Lower leg skin (tissue), 3 donors: ENCODE results near the gene MRAP2.

Source experiments
- CTCF ChIP-seq, 3 donors: fragments of 450-650 bp; IDR thresholded peaks; one replicate each; pipeline ENCODE4 v1.5.1; 2016; ENCODE audit warnings: antibody characterized with exemption in 3 of 3, mild to moderate bottlenecking in 3 of 3, moderate library complexity in 2 of 3
- POLR2A ChIP-seq, 2 donors: fragments of 450-650 bp; IDR thresholded peaks; one replicate each; pipeline ENCODE4 v1.6.1; 2016 to 2017; ENCODE audit warnings: antibody characterized with exemption in 2 of 2, mild to moderate bottlenecking in 1 of 2, moderate library complexity in 1 of 2

GRCh38 chr6:84013931-84014330 is 19.6 kb upstream of the MRAP2 start:
- TF ChIP-seq POLR2A (IDR thresholded peaks at IDR 0.05) (no peak), CTCF (IDR thresholded peaks at IDR 0.05) (no peak)
